Tibial nerve (tissue), 4 donors: ENCODE data around the gene DPM2. TPM values are rescaled to one million over a fixed set of nuclear protein-coding genes. Genes with fewer than 3 reads are reported as not detected.
A peak's percentile ranks its signal among the peaks of the same experiment; 100 is the strongest.

Source experiments
- DNase-seq, 2 donors: peaks; one replicate each; pipeline ENCODE4 v3.0.0-alpha.2; 2019; ENCODE audit warnings: low spot score in 2 of 2
- H3K27ac ChIP-seq, 4 donors: fragments of 200-600 bp; sonication (generic) in 3 of 4; one replicate each; pipeline ENCODE4 v1.5.1; 2017 to 2019; ENCODE audit warnings: mild to moderate bottlenecking in 1 of 4
- H3K27me3 ChIP-seq, 2 donors: fragments of 200-600 bp; sonication (generic) in 1 of 2; one replicate each; pipeline versions ENCODE4 v1.5.1 to v1.6.0; 2017 to 2019
- H3K36me3 ChIP-seq, 3 donors: fragments of 200-600 bp; sonication (generic); one replicate each; pipeline ENCODE4 v1.5.1; 2018 to 2019
- H3K4me1 ChIP-seq, 4 donors: fragments of 200-600 bp; sonication (generic) in 3 of 4; one replicate each; pipeline ENCODE4 v1.5.1; 2017 to 2019
- H3K4me3 ChIP-seq, 4 donors: fragments of 200-600 bp; sonication (generic) in 3 of 4; one replicate each; pipeline ENCODE4 v1.5.1; 2017 to 2019; ENCODE audit warnings: mild to moderate bottlenecking in 1 of 4, moderate library complexity in 1 of 4
- H3K9me3 ChIP-seq, 4 donors: fragments of 200-600 bp; sonication (generic) in 3 of 4; one replicate each; pipeline ENCODE4 v1.5.1; 2017 to 2019
- EP300 ChIP-seq, 2 donors: sonication (generic); formaldehyde crosslinking; IDR thresholded peaks; one replicate each; pipeline ENCODE4 v1.6.1; 2017; ENCODE audit warnings: antibody characterized with exemption in 2 of 2, mild to moderate bottlenecking in 1 of 2
- POLR2A ChIP-seq, 2 donors: fragments of 450-650 bp; IDR thresholded peaks; one replicate each; pipeline ENCODE4 v1.6.1; 2017; ENCODE audit warnings: antibody characterized with exemption in 2 of 2, mild to moderate bottlenecking in 2 of 2, moderate library complexity in 2 of 2
- WGBS, 2 donors: methylation state at CpG; one replicate each; pipeline ENCODE4 v1.1.5; 2018; 5-methylcytosine and 5-hydroxymethylcytosine counted together
- total RNA-seq, 4 donors: library from RNA; depleted of rRNA; stranded (reverse); fragments of >200 nt; gene quantifications; one replicate each; pipeline ENCODE4 v1.1.0, GENCODE V29; 2016
- TF ChIP-seq, protein P1 (sequence below), 5 experiments: fragments of 200-600 bp in 3 of 5; fragments of 450-650 bp in 2 of 5; sonication (generic) in 3 of 5; IDR thresholded peaks; one replicate each; pipeline ENCODE4 v1.5.1; 2016 to 2019; ENCODE audit warnings: antibody characterized with exemption in 5 of 5, mild to moderate bottlenecking in 3 of 5, moderate library complexity in 2 of 5

DPM2 gene
- total RNA-seq, 4 donors from 2014 or later: 9.0 to 21.9 (median 14.7) TPM

DNA sequence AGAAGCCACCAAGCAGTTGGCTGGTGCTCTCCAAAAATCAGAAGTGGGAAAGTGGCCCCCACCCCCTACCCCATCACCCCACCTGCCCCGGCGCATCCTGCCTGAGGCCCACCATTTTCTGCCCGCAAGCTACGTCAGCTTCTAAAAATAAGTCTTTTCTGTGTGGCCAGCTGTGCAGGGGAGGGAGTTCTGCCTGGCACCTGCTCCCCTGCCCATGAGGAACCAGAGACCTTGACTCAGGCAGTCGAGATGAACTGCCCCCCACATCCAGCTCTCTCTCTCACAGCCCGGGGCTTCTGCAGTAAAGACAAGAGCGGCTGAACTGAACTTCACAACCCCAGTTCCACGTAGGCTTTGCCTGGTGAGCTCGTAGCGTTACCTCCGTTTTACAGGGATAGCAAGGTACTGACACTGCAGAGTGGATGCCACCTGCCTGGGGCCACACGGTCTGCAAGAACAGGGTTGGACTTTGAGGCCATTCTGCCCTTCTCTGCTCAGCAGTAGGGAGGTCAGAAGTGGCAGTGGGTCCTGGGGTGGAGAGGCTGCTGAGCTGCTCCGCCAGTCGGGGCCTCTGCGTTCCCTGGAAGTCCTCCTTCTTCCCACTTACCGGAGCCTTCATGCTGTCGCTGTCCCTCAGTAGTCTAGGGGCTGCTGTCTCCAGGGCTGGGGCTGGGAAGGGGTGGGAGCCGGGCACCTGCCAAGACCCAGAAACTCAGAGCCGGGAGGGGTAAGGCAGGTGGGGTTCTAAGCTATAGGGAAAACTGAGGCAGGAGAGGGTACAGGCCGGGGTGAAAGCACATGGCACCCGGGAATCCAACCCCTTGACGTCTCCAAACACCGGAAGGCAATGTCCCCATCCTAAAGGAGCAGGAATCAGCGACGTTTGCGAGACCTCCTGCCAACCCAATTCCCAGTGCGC, 21.6 kb downstream of the DPM2 start:
- WGBS, 2 donors: 33 to 38% methylated on average over 25 to 26 of the region's 27 CpGs
- peak overlapping the region; percentile 34 to 74 (median 59) for H3K4me3 ChIP-seq
- H3K9me3 ChIP-seq: no peaks in the 10 kb centered on the region
- no peak for TF ChIP-seq POLR2A (IDR thresholded peaks at IDR 0.05)
- TF ChIP-seq, protein P1, sequence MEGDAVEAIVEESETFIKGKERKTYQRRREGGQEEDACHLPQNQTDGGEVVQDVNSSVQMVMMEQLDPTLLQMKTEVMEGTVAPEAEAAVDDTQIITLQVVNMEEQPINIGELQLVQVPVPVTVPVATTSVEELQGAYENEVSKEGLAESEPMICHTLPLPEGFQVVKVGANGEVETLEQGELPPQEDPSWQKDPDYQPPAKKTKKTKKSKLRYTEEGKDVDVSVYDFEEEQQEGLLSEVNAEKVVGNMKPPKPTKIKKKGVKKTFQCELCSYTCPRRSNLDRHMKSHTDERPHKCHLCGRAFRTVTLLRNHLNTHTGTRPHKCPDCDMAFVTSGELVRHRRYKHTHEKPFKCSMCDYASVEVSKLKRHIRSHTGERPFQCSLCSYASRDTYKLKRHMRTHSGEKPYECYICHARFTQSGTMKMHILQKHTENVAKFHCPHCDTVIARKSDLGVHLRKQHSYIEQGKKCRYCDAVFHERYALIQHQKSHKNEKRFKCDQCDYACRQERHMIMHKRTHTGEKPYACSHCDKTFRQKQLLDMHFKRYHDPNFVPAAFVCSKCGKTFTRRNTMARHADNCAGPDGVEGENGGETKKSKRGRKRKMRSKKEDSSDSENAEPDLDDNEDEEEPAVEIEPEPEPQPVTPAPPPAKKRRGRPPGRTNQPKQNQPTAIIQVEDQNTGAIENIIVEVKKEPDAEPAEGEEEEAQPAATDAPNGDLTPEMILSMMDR (IDR thresholded peaks at IDR 0.05): no peak
- no peak for TF ChIP-seq EP300 (IDR thresholded peaks at IDR 0.05)
- peak overlapping the region; percentile 21 to 80 (median 78) for H3K27ac ChIP-seq
- H3K36me3 ChIP-seq: peaks cover 0 to 36% (median 0%) of the 10 kb centered on the region in 3 donors
- H3K27me3 ChIP-seq: no peaks in the 10 kb centered on the region
- H3K4me1 ChIP-seq: peaks cover 0 to 54% (median 24%) of the 10 kb centered on the region in 4 donors
- no peak for DNase-seq

DNA sequence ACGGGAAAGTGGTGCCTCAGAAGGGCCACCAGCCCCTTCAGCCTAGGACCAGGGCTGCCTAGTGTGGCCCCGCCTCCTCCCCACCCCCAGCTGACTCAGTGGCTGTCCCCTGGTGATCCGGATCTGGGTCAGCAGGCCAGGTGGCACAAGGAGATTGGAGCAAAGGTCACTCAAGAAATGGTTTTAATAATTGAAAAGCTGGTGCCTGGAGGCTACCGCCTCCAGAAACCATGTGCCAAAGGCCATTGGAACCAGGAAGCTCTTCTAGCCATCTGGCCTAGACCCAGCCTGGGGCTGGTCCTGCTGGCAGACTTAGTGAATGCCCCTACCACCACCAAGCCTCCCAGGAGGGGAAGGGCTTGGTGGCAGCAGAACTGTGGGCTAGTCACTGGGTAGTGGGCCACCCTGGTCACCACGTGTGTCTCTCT, 22.3 kb downstream of the DPM2 start:
- WGBS, 2 donors: 70 to 76% methylated on average over 4 to 5 of the region's 5 CpGs
- no peak for DNase-seq
- Histone ChIP-seq H3K36me3 (peaks cover 0 to 43% (median 0%) of the 10 kb centered on the region in 3 donors), H3K27ac (peak overlapping the region in 3 of 4 donors; percentile 6 to 80 (median 76)), H3K9me3 (no peaks in the 10 kb centered on the region), H3K4me1 (peaks cover 0 to 60% (median 25%) of the 10 kb centered on the region in 4 donors), H3K4me3 (peak overlapping the region in 1 of 4 donors; percentile 74), H3K27me3 (no peaks in the 10 kb centered on the region)
- no peak for TF ChIP-seq POLR2A (IDR thresholded peaks at IDR 0.05)
- TF ChIP-seq EP300 (IDR thresholded peaks at IDR 0.05): no peak
- TF ChIP-seq, protein P1 (IDR thresholded peaks at IDR 0.05): no peak

DNA sequence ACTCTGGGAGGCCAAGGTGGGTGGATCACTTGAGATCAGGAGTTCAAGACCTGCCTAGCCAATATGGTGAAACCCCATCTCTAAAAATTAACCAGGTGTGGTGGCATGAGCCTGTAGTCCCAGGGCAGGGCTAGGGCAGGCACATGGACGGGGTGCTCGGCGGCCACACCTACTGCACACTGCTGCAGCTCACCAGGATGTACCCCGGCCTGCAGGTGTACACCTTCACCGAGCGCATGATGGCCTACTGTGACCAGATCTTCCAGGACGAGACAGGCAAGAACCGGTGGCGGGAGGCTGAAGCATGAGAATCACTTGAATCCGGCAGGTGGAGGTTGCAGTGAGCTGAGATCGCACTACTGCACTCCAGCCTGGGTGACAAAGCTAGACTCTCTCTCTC, 24.0 kb downstream of the DPM2 start:
- peaks cover 0 to 54% (median 0%) of the 10 kb centered on the region in 3 donors for H3K36me3 ChIP-seq
- no peak overlapping the region for H3K4me3 ChIP-seq
- WGBS, 2 donors: 91 to 93% methylated on average over 11 of the region's 11 CpGs
- H3K9me3 ChIP-seq: no peaks in the 10 kb centered on the region
- no peak for DNase-seq
- peaks cover 0 to 51% (median 20%) of the 10 kb centered on the region in 4 donors for H3K4me1 ChIP-seq
- no peaks in the 10 kb centered on the region for H3K27me3 ChIP-seq
- TF ChIP-seq, protein P1 (IDR thresholded peaks at IDR 0.05): no peak
- no peak for TF ChIP-seq POLR2A (IDR thresholded peaks at IDR 0.05)
- TF ChIP-seq EP300 (IDR thresholded peaks at IDR 0.05): no peak
- H3K27ac ChIP-seq: no peak overlapping the region

GRCh38 chr9:127912882-127913281, 24.8 kb downstream of the DPM2 start:
- H3K4me3 ChIP-seq: no peak overlapping the region
- H3K4me1 ChIP-seq: peaks cover 0 to 45% (median 17%) of the 10 kb centered on the region in 4 donors
- H3K9me3 ChIP-seq: no peaks in the 10 kb centered on the region
- DNase-seq: no peak
- H3K36me3 ChIP-seq: peaks cover 0 to 62% (median 0%) of the 10 kb centered on the region in 3 donors
- TF ChIP-seq POLR2A (IDR thresholded peaks at IDR 0.05): no peak
- TF ChIP-seq, protein P1 (IDR thresholded peaks at IDR 0.05): no peak
- no peak for TF ChIP-seq EP300 (IDR thresholded peaks at IDR 0.05)
- H3K27me3 ChIP-seq: no peaks in the 10 kb centered on the region
- 74 to 80% methylated on average over 5 of the region's 5 CpGs for WGBS, 2 donors
- H3K27ac ChIP-seq: no peak overlapping the region

GRCh38 chr9:127912296-127912695, 25.4 kb downstream of the DPM2 start:
- peaks cover 0 to 64% (median 0%) of the 10 kb centered on the region in 3 donors for H3K36me3 ChIP-seq

More at GRCh38 chr9:127912296-127912695, 25.4 kb downstream of the DPM2 start:
- no peak for DNase-seq
- 95 to 96% methylated on average over 30 to 31 of the region's 31 CpGs for WGBS, 2 donors
- Histone ChIP-seq H3K27me3 (no peaks in the 10 kb centered on the region), H3K4me3 (no peak overlapping the region), H3K9me3 (no peaks in the 10 kb centered on the region), H3K4me1 (peaks cover 0 to 45% (median 15%) of the 10 kb centered on the region in 4 donors), H3K27ac (no peak overlapping the region)
- TF ChIP-seq, protein P1 (IDR thresholded peaks at IDR 0.05): no peak
- TF ChIP-seq POLR2A (IDR thresholded peaks at IDR 0.05) (no peak), EP300 (IDR thresholded peaks at IDR 0.05) (no peak)
